Ovary (tissue), 3 donors: ENCODE data around the gene PBX4.

Source experiments
- EP300 ChIP-seq: sonication (generic); formaldehyde crosslinking; IDR thresholded peaks from one replicate; pipeline ENCODE4 v1.6.1; 2017; ENCODE audit warnings: antibody characterized with exemption
- POLR2A ChIP-seq: fragments of 450-650 bp; IDR thresholded peaks from one replicate; pipeline ENCODE4 v1.6.1; 2017; ENCODE audit warnings: antibody characterized with exemption, mild to moderate bottlenecking, moderate library complexity
- TF ChIP-seq, protein P1 (sequence below), 3 donors: fragments of 450-650 bp in 2 of 3; fragments of 200-600 bp in 1 of 3; IDR thresholded peaks; one replicate each; pipeline versions ENCODE4 v1.5.1 to v1.8.0; 2016 to 2022; ENCODE audit warnings: antibody characterized with exemption in 3 of 3, mild to moderate bottlenecking in 1 of 3
- donor health status: DM: no; HTN: no; CAD: no.

DNA sequence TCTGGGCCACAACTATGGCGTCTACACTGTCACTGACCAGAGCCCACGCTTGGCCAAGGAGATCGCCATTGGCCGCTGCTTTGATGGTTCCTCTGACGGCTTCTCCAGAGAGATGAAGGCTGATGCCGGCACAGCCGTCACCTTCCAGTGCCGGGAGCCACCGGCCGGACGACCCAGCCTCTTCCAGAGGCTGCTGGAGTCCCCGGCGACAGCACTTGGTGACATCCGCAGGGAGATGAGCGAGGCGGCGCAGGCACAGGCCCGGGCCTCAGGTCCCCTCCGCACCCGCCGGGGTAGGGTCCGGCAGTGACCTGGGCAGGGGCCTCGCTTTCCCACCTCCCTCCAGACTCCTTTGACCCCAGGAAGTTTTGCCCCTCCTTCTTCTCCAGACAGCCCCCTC is 72.8 kb downstream of the PBX4 start:
- TF ChIP-seq, protein P1, sequence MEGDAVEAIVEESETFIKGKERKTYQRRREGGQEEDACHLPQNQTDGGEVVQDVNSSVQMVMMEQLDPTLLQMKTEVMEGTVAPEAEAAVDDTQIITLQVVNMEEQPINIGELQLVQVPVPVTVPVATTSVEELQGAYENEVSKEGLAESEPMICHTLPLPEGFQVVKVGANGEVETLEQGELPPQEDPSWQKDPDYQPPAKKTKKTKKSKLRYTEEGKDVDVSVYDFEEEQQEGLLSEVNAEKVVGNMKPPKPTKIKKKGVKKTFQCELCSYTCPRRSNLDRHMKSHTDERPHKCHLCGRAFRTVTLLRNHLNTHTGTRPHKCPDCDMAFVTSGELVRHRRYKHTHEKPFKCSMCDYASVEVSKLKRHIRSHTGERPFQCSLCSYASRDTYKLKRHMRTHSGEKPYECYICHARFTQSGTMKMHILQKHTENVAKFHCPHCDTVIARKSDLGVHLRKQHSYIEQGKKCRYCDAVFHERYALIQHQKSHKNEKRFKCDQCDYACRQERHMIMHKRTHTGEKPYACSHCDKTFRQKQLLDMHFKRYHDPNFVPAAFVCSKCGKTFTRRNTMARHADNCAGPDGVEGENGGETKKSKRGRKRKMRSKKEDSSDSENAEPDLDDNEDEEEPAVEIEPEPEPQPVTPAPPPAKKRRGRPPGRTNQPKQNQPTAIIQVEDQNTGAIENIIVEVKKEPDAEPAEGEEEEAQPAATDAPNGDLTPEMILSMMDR (IDR thresholded peaks at IDR 0.05), result no peak
- no peak for TF ChIP-seq POLR2A
- TF ChIP-seq EP300, result no peak
